ENCODE measurements around the gene VPS50.

Gene VPS50

GRCh38 chr7:93239824-93240223 is 7.7 kb downstream of the VPS50 start:
- no peaks in the 10 kb centered on the region for H3K9me3 ChIP-seq (ENCODE audit: control insufficient read depth, low read length)
- no peak overlapping the region for H3K4me3 ChIP-seq (ENCODE audit: extremely low read depth, insufficient read depth, low read length, poor library complexity, severe bottlenecking)
- no peaks in the 10 kb centered on the region for H3K36me3 ChIP-seq (ENCODE audit: control insufficient read depth, insufficient read depth, low read length)
- H3K27ac ChIP-seq (ENCODE audit: low read depth, low read length, severe bottlenecking), result no peak overlapping the region
- H3K4me1 ChIP-seq (ENCODE audit: control insufficient read depth, insufficient read depth, low read length, poor library complexity, severe bottlenecking), result no peaks in the 10 kb centered on the region
- WGBS, 2 experiments (ENCODE audit: insufficient coverage in 2 of 2), result 60 to 93% methylated on average over 1 to 3 of the region's 4 CpGs

DNA sequence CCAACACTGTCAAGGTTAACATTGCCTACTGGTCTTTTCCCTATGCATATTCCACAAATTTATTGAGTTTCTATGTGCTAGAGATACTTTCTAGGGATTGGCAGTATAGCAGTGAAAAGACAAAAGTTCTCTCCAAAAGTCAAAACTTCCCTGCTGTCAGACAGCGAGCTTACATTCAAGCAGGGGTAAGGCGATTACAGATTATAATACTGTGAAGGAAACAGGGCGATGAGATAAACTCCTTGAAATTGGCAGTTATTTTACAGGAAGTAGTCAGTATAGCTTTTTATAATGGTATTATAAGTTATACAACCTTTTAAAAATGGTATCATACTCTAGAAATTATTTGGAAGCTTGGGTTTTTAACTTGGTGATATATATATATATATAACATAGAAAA is 9.9 kb downstream of the VPS50 start:
- Histone ChIP-seq H3K36me3 (ENCODE audit: control insufficient read depth, insufficient read depth, low read length) (no peaks in the 10 kb centered on the region), H3K4me1 (ENCODE audit: control insufficient read depth, insufficient read depth, low read length, poor library complexity, severe bottlenecking) (no peaks in the 10 kb centered on the region), H3K27ac (ENCODE audit: low read depth, low read length, severe bottlenecking) (no peak overlapping the region), H3K9me3 (ENCODE audit: control insufficient read depth, low read length) (no peaks in the 10 kb centered on the region), H3K4me3 (ENCODE audit: extremely low read depth, insufficient read depth, low read length, poor library complexity, severe bottlenecking) (no peak overlapping the region)
- 93% methylated on average over 2 of the region's 3 CpGs; no CpG with 5 or more reads in 1 of the 2 experiments for WGBS, 2 experiments (ENCODE audit: insufficient coverage in 2 of 2)

DNA sequence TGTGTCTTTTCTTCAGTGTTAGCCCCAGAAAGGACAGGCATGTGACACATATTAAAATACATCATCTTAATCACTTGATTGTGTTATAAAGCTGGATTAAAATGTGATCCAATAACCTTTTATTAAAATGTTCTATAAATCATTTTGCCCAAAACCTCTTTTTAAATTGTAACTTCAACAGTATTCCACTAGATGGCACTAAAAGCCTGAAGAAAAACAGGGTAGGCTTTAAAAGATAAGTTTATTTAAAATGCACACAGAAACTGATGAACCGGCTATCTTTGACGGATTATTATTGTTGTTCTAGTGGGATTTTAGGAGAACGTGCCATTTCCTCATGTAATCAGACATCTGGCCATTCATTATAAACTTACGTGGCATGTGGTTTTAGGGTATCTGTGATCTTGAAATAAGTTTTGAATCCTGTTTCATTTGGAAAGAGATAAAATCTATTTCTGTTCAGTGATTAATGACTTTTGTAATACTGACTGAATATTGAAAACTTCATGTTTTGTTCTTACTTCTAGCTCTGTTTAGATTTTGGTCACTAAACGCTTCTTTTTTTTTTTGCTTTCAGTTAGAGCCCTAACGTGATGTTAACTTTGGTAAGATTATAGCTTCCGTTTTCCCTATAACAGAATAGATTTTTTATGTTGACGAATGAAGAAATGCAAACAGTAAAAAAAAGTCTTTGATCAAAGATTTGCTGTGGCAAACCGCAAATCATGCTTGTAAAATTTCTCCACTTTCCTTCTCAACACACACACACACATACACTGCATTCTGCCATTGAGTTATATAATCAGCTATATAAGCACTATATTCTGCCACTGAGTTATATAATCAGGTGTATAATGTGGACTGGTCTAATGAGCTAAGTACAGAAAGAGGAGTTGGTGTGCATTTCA is 13.6 kb downstream of the VPS50 start:
- no peaks in the 10 kb centered on the region for H3K4me1 ChIP-seq (ENCODE audit: control insufficient read depth, insufficient read depth, low read length, poor library complexity, severe bottlenecking)
- H3K4me3 ChIP-seq (ENCODE audit: extremely low read depth, insufficient read depth, low read length, poor library complexity, severe bottlenecking), result no peak overlapping the region
- H3K9me3 ChIP-seq (ENCODE audit: control insufficient read depth, low read length), result no peaks in the 10 kb centered on the region
- H3K27ac ChIP-seq (ENCODE audit: low read depth, low read length, severe bottlenecking), result no peak overlapping the region
- H3K36me3 ChIP-seq (ENCODE audit: control insufficient read depth, insufficient read depth, low read length), result no peaks in the 10 kb centered on the region
- 100% methylated on average over 2 of the region's 9 CpGs; no CpG with 5 or more reads in 1 of the 2 experiments for WGBS, 2 experiments (ENCODE audit: insufficient coverage in 2 of 2)

DNA sequence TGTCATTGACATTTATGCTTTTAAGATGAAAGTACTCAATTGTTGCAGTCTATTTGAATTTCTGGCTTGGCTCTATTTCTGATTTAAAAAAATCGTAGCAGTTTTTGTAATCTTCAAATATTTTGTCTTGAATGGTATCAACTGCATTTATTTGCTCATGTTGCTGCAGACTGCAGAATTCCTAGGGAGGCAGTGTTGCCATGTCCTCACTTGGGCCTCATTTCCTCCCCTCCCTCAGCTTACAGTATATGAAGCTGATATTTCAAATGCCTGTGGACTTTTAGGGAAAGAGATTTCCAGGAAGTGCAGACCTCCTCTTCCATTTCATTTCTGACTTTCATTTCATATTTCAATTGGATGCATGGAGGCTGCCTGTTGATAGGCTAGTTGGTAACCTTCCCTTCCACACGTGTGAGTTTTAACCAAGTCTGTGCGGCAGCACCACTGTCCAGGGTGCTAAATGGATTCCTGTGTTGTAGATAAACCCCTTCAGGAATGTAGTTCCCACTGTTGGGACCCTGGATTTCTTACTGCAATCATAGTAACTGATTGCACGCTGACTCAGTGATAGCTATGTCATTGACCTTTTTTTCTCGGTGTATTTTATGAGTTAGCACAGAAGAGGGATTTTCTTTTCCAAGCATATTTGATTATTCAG is 17.5 kb downstream of the VPS50 start:
- Histone ChIP-seq H3K4me1 (ENCODE audit: control insufficient read depth, insufficient read depth, low read length, poor library complexity, severe bottlenecking) (no peaks in the 10 kb centered on the region), H3K9me3 (ENCODE audit: control insufficient read depth, low read length) (no peaks in the 10 kb centered on the region), H3K4me3 (ENCODE audit: extremely low read depth, insufficient read depth, low read length, poor library complexity, severe bottlenecking) (no peak overlapping the region), H3K36me3 (ENCODE audit: control insufficient read depth, insufficient read depth, low read length) (no peaks in the 10 kb centered on the region), H3K27ac (ENCODE audit: low read depth, low read length, severe bottlenecking) (no peak overlapping the region)
- 69 to 74% methylated on average over 2 to 3 of the region's 5 CpGs for WGBS, 2 experiments (ENCODE audit: insufficient coverage in 2 of 2)

DNA sequence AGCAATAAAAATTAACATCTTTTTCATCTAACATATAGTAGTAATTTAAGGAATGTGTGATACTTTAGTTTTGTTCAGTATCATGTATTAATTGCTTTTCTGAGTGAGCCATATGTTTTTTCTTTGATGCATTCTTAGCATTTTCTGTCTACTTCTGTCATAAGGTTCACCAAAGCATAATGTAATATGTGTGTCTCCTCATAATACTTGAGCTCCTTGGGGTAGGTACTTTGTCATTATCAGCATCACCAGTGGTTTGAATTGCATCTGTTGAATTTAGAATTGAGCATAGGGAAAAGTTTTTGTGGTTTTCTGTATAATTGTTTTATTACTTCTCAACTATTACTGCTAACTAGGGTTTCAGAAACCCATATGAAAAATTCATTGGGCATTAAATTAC is 26.5 kb downstream of the VPS50 start:
- Histone ChIP-seq H3K27ac (ENCODE audit: low read depth, low read length, severe bottlenecking) (no peak overlapping the region), H3K4me3 (ENCODE audit: extremely low read depth, insufficient read depth, low read length, poor library complexity, severe bottlenecking) (no peak overlapping the region), H3K4me1 (ENCODE audit: control insufficient read depth, insufficient read depth, low read length, poor library complexity, severe bottlenecking) (no peaks in the 10 kb centered on the region), H3K36me3 (ENCODE audit: control insufficient read depth, insufficient read depth, low read length) (no peaks in the 10 kb centered on the region), H3K9me3 (ENCODE audit: control insufficient read depth, low read length) (no peaks in the 10 kb centered on the region)

DNA sequence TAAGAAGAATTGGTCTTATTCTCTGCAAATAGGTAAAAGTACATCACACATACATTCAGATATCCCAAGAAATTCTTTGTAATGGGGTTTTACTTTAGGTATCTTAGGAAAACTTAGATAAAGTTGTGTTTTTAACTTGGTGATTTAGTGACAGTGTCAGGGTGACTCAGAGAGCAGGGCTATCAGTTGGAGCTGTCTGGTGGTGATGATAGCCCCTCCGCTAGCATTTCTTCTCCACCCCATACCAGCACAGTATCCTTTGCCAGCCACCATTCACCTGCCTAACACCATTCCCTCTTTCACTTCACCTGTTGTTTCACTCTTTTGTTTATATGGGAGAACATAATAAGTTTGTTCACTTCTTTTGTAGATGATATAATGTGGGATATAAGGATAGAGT is 30.4 kb downstream of the VPS50 start:
- WGBS, 2 experiments (ENCODE audit: insufficient coverage in 2 of 2), result no CpG with 5 or more reads among the region's 1 CpG
- Histone ChIP-seq H3K27ac (ENCODE audit: low read depth, low read length, severe bottlenecking) (no peak overlapping the region), H3K9me3 (ENCODE audit: control insufficient read depth, low read length) (no peaks in the 10 kb centered on the region), H3K4me3 (ENCODE audit: extremely low read depth, insufficient read depth, low read length, poor library complexity, severe bottlenecking) (no peak overlapping the region), H3K36me3 (ENCODE audit: control insufficient read depth, insufficient read depth, low read length) (no peaks in the 10 kb centered on the region), H3K4me1 (ENCODE audit: control insufficient read depth, insufficient read depth, low read length, poor library complexity, severe bottlenecking) (no peaks in the 10 kb centered on the region)

DNA sequence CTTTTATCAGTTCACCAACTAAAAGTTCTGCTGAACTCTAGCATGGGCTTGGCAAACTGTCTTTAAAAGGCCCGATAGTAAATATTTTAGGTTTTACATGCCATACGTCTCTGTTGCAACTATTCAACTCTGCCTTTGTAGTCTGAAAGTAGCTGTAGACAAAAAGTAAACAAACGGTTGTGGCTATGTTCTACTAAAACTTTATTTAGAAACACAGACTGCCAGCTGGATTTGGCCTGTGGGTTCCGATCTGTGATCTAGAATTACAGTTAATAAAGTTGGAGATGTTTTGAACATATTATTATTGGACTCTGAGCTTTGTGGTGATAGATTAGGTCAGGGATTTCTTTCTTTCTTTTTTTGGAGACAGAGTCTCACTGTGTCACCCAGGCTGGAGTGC is 33.1 kb downstream of the VPS50 start:
- Histone ChIP-seq H3K4me3 (ENCODE audit: extremely low read depth, insufficient read depth, low read length, poor library complexity, severe bottlenecking) (no peak overlapping the region), H3K36me3 (ENCODE audit: control insufficient read depth, insufficient read depth, low read length) (no peaks in the 10 kb centered on the region), H3K9me3 (ENCODE audit: control insufficient read depth, low read length) (no peaks in the 10 kb centered on the region), H3K27ac (ENCODE audit: low read depth, low read length, severe bottlenecking) (no peak overlapping the region), H3K4me1 (ENCODE audit: control insufficient read depth, insufficient read depth, low read length, poor library complexity, severe bottlenecking) (no peaks in the 10 kb centered on the region)
- 79% methylated on average over 3 of the region's 4 CpGs; no CpG with 5 or more reads in 1 of the 2 experiments for WGBS, 2 experiments (ENCODE audit: insufficient coverage in 2 of 2)

- Histone ChIP-seq H3K4me1 (ENCODE audit: control insufficient read depth, insufficient read depth, low read length, poor library complexity, severe bottlenecking) (peaks cover under 1% of the 10 kb centered on the region), H3K4me3 (ENCODE audit: extremely low read depth, insufficient read depth, low read length, poor library complexity, severe bottlenecking) (no peak overlapping the region), H3K27ac (ENCODE audit: low read depth, low read length, severe bottlenecking) (no peak overlapping the region), H3K36me3 (ENCODE audit: control insufficient read depth, insufficient read depth, low read length) (no peaks in the 10 kb centered on the region), H3K9me3 (ENCODE audit: control insufficient read depth, low read length) (no peaks in the 10 kb centered on the region)
- WGBS, 2 experiments (ENCODE audit: insufficient coverage in 2 of 2), result 100% methylated on average over 1 of the region's 1 CpG
Measured at GRCh38 chr7:93279541-93279940, 47.4 kb downstream of the VPS50 start.

DNA sequence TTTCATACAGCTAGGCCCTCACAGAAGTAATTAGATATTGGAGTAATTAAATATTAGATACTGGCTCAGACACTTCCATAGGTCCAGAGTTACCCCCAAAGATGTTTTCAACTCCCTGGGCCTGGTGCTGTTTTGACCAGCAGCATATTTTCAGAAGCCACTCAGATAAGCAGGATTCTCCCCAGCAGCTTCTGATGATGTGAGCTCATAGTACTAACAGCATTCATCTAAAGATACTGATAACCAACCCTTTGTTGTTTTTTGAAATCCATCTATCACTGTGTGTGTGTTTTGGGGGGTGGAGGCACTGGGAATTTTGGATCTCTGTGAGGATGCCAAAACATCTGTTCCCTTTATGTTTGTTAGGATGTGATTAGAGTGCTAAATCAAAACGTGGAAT is 52.7 kb downstream of the VPS50 start:
- Histone ChIP-seq H3K4me3 (ENCODE audit: extremely low read depth, insufficient read depth, low read length, poor library complexity, severe bottlenecking) (no peak overlapping the region), H3K36me3 (ENCODE audit: control insufficient read depth, insufficient read depth, low read length) (no peaks in the 10 kb centered on the region), H3K27ac (ENCODE audit: low read depth, low read length, severe bottlenecking) (no peak overlapping the region), H3K4me1 (ENCODE audit: control insufficient read depth, insufficient read depth, low read length, poor library complexity, severe bottlenecking) (peaks cover 5% of the 10 kb centered on the region), H3K9me3 (ENCODE audit: control insufficient read depth, low read length) (no peaks in the 10 kb centered on the region)
- no CpG with 5 or more reads among the region's 1 CpG for WGBS, 2 experiments (ENCODE audit: insufficient coverage in 2 of 2)

- Histone ChIP-seq H3K4me3 (ENCODE audit: extremely low read depth, insufficient read depth, low read length, poor library complexity, severe bottlenecking) (no peak overlapping the region), H3K9me3 (ENCODE audit: control insufficient read depth, low read length) (no peaks in the 10 kb centered on the region), H3K36me3 (ENCODE audit: control insufficient read depth, insufficient read depth, low read length) (no peaks in the 10 kb centered on the region), H3K27ac (ENCODE audit: low read depth, low read length, severe bottlenecking) (no peak overlapping the region), H3K4me1 (ENCODE audit: control insufficient read depth, insufficient read depth, low read length, poor library complexity, severe bottlenecking) (no peaks in the 10 kb centered on the region)
- no CpG with 5 or more reads among the region's 2 CpGs for WGBS, 2 experiments (ENCODE audit: insufficient coverage in 2 of 2)
Measured at GRCh38 chr7:93293229-93293628, 61.1 kb downstream of the VPS50 start.

DNA sequence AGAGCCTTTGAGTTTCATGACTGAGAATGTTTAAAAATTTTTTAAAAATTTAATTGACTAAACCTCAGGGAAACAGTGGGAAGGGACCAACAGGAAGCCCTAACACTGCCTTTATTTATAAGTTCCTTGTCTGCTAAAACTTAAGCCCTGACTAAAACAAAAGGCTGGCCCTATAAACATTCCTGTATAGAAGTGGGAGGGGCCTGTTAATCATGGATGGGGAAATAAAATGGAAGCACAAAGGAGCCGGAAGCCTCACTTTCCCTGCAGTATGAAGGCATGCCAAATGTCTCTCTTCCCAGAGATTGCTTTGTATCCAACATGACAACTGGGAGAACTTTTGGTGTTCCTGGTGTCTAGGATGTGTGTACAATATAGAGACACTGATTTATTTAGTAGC is 66.0 kb downstream of the VPS50 start:
- Histone ChIP-seq H3K4me1 (ENCODE audit: control insufficient read depth, insufficient read depth, low read length, poor library complexity, severe bottlenecking) (no peaks in the 10 kb centered on the region), H3K9me3 (ENCODE audit: control insufficient read depth, low read length) (no peaks in the 10 kb centered on the region), H3K36me3 (ENCODE audit: control insufficient read depth, insufficient read depth, low read length) (no peaks in the 10 kb centered on the region), H3K4me3 (ENCODE audit: extremely low read depth, insufficient read depth, low read length, poor library complexity, severe bottlenecking) (no peak overlapping the region), H3K27ac (ENCODE audit: low read depth, low read length, severe bottlenecking) (no peak overlapping the region)
- WGBS, 2 experiments (ENCODE audit: insufficient coverage in 2 of 2), result 100% methylated on average over 1 of the region's 1 CpG; no CpG with 5 or more reads in 1 of the 2 experiments
